ENCODE results near the gene COX7A2.

Gene COX7A2

GRCh38 chr6:75201901-75202672, 41.5 kb downstream of the COX7A2 start:
- H3K4me1 Mint-ChIP-seq, result peaks cover 51% of the 10 kb centered on the region
- peaks cover 38% of the 10 kb centered on the region for H3K27me3 Mint-ChIP-seq (ENCODE audit: low read depth)
- TF ChIP-seq CTCF (IDR thresholded peaks at IDR 0.05; ENCODE audit: unreplicated experiment in 3 of 3), result no peak
- peak overlapping the region; percentile 55 to 97 (median 96) for H3K27ac Mint-ChIP-seq
- H3K4me3 Mint-ChIP-seq, result peak overlapping the region; percentile 86 to 98 (median 89)
- no peaks in the 10 kb centered on the region for H3K36me3 Mint-ChIP-seq (ENCODE audit: low read depth)
- H3K9me3 Mint-ChIP-seq, result no peaks in the 10 kb centered on the region

GRCh38 chr6:75201021-75201420, 42.6 kb downstream of the COX7A2 start:
- H3K27ac Mint-ChIP-seq, result peak overlapping the region in 2 of 3 experiments; percentile 81 to 96
- peak overlapping the region; percentile 86 to 98 (median 89) for H3K4me3 Mint-ChIP-seq
- no peaks in the 10 kb centered on the region for H3K36me3 Mint-ChIP-seq (ENCODE audit: low read depth)
- H3K27me3 Mint-ChIP-seq (ENCODE audit: low read depth), result peaks cover 30% of the 10 kb centered on the region
- no peaks in the 10 kb centered on the region for H3K9me3 Mint-ChIP-seq
- no peak for TF ChIP-seq CTCF (IDR thresholded peaks at IDR 0.05; ENCODE audit: unreplicated experiment in 3 of 3)
- peaks cover 48% of the 10 kb centered on the region for H3K4me1 Mint-ChIP-seq

- peaks cover 19% of the 10 kb centered on the region for H3K27me3 Mint-ChIP-seq (ENCODE audit: low read depth)
- H3K36me3 Mint-ChIP-seq (ENCODE audit: low read depth), result no peaks in the 10 kb centered on the region
- no peak for TF ChIP-seq CTCF (IDR thresholded peaks at IDR 0.05; ENCODE audit: unreplicated experiment in 3 of 3)
- H3K4me1 Mint-ChIP-seq, result peaks cover 48% of the 10 kb centered on the region
- H3K9me3 Mint-ChIP-seq, result no peaks in the 10 kb centered on the region
- H3K4me3 Mint-ChIP-seq, result peak overlapping the region in 2 of 3 experiments; percentile 3 to 53
- peak overlapping the region in 2 of 3 experiments; percentile 43 to 74 for H3K27ac Mint-ChIP-seq
These were observed 43.7 kb downstream of the COX7A2 start for GRCh38 chr6:75199889-75200288.

GRCh38 chr6:75196081-75196687, 47.4 kb downstream of the COX7A2 start:
- peaks cover 7% of the 10 kb centered on the region for H3K36me3 Mint-ChIP-seq (ENCODE audit: low read depth)

GRCh38 chr6:75188221-75188925, 55.2 kb downstream of the COX7A2 start:
- peaks cover 64% of the 10 kb centered on the region for H3K36me3 Mint-ChIP-seq (ENCODE audit: low read depth)
- H3K27ac Mint-ChIP-seq, result no peak overlapping the region
- no peaks in the 10 kb centered on the region for H3K4me1 Mint-ChIP-seq
- H3K27me3 Mint-ChIP-seq (ENCODE audit: low read depth), result no peaks in the 10 kb centered on the region
- H3K9me3 Mint-ChIP-seq, result peaks cover 16% of the 10 kb centered on the region
- no peak overlapping the region for H3K4me3 Mint-ChIP-seq
- TF ChIP-seq CTCF (IDR thresholded peaks at IDR 0.05; ENCODE audit: unreplicated experiment in 3 of 3), result no peak

More at GRCh38 chr6:75196081-75196687, 47.4 kb downstream of the COX7A2 start:
- TF ChIP-seq CTCF (IDR thresholded peaks at IDR 0.05; ENCODE audit: unreplicated experiment in 3 of 3), result no peak
- Mint-ChIP-seq H3K4me3 (no peak overlapping the region), H3K9me3 (no peaks in the 10 kb centered on the region), H3K27ac (no peak overlapping the region), H3K27me3 (ENCODE audit: low read depth) (no peaks in the 10 kb centered on the region), H3K4me1 (peaks cover 15% of the 10 kb centered on the region)
